Ishikawa (cell line): ENCODE results near the gene AGL.

Source experiments
- CREB1 ChIP-seq: IDR thresholded peaks from 2 replicates; pipeline ENCODE4 v1.6.1; 2012; ENCODE audit warnings: low read depth
- MAX ChIP-seq: IDR thresholded peaks from 2 replicates; pipeline ENCODE4 v1.6.1; 2012
- TAF1 ChIP-seq: IDR thresholded peaks from 2 replicates; pipeline ENCODE4 v1.6.1; 2012; ENCODE audit warnings: low read depth, mild to moderate bottlenecking
- TCF12 ChIP-seq: IDR thresholded peaks from 2 replicates; pipeline ENCODE4 v1.6.1; 2012; ENCODE audit warnings: low read depth

- TF ChIP-seq CREB1, result no peak
- TF ChIP-seq TAF1, result no peak
- TF ChIP-seq TCF12, result no peak
- TF ChIP-seq MAX, result no peak
Observed at GRCh38 chr1:99829269-99829668, 20.9 kb upstream of the AGL start.
